ENCODE data around the gene SHC4.

Gene SHC4

DNA sequence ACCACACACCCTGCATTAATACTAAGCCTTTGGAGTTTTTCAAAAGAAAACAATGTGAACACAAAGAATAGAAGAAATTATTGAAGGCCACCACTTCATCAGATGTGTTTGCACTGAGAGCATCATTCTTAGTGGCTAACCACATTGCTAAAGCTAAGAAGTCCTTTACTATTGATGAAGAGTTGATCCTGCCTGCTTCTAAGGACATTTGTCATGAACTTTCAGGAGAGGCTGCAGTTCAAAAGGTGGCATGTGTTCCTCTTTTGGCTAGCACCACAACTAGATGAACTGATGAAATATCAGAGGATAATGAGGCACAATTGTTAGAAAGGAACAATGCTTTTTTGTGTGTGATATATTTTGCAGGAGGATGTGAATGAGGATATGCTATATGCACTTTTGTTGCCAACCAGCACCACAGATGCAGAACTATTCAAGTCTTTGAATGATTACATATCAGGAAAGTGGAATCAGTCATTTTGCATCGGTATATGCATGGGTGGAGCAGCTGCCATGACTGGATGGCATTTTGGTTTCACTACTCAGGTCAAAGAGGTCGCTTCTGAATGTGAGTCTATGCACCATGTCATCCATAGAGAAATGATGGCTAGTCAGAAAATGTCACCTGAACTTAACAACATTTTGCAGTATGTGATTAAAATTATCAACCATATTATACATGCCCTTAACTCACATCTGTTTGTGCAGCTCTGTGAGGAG lies 88.3 kb downstream of the SHC4 start:
- CTCF ChIA-PET: interaction anchor here (0.8 to 1.2 kb wide), 2 partner anchors 13 to 16 kb away, joined by 3 to 5 read pairs; no protein-coding TSS in a partner anchor
- peaks cover 16% of the 10 kb centered on the region for H3K36me3 Mint-ChIP-seq
- H3K4me1 Mint-ChIP-seq: peaks cover 30% of the 10 kb centered on the region
- no peak for DNase-seq
- no peak overlapping the region for H3K27ac Mint-ChIP-seq
- no peaks in the 10 kb centered on the region for H3K9me3 Mint-ChIP-seq
- H3K4me3 Mint-ChIP-seq: no peak overlapping the region
- H3K27me3 Mint-ChIP-seq: peaks cover 9% of the 10 kb centered on the region

DNA sequence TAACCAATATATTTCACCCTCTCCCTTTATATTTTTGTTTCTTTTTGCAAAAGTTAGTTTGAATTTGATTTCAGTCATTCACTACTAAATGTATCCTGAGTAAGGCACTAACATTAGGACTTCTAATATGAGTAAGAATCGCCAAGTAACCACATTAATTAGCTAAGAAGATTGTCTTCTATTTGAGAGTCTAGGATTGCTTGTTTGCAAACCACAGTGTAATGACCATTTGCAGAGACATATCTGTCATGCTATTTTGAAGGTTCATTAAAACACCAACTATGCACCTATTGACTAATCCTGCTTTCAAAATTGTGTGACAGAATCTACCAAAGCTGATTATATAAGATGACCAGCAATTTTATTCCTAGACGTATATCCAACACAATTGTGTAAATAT lies 91.1 kb downstream of the SHC4 start:
- no peaks in the 10 kb centered on the region for H3K36me3 Mint-ChIP-seq
- CTCF ChIA-PET: interaction anchor here (1.4 kb wide), 1 partner anchor 549 kb away, joined by 3 read pairs; no protein-coding TSS in a partner anchor
- H3K27me3 Mint-ChIP-seq: peaks cover 9% of the 10 kb centered on the region

DNA sequence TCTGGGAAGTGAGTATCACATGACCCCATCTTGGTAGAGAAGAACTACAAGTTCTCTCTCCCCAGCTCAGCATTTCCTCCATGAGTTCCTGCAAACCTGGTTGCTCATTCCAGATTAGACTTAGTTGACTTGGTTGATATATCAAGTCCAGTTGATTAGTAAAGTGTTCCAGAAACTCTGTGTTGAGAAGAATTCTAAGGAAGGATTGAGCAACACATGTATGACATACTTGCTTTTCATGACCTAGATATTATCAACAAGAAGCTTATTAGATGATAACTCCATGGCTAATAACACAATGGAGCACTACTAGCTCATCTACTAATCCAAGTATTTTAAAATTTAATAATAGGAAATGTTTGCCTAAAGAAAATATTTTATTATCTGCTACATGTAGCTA lies 92.2 kb downstream of the SHC4 start:
- Mint-ChIP-seq H3K9me3 (no peaks in the 10 kb centered on the region), H3K27me3 (peaks cover 9% of the 10 kb centered on the region), H3K4me3 (no peak overlapping the region), H3K4me1 (no peaks in the 10 kb centered on the region), H3K36me3 (no peaks in the 10 kb centered on the region), H3K27ac (no peak overlapping the region)
- no peak for DNase-seq
- CTCF ChIA-PET: interaction anchor here (1.2 kb wide), 1 partner anchor 10 kb away, joined by 3 read pairs; no protein-coding TSS in a partner anchor

More for the DNA sequence above, 91.1 kb downstream of the SHC4 start:
- no peaks in the 10 kb centered on the region for H3K9me3 Mint-ChIP-seq
- H3K4me3 Mint-ChIP-seq: no peak overlapping the region
- H3K27ac Mint-ChIP-seq: no peak overlapping the region
- no peak for DNase-seq
- peaks cover 6% of the 10 kb centered on the region for H3K4me1 Mint-ChIP-seq

DNA sequence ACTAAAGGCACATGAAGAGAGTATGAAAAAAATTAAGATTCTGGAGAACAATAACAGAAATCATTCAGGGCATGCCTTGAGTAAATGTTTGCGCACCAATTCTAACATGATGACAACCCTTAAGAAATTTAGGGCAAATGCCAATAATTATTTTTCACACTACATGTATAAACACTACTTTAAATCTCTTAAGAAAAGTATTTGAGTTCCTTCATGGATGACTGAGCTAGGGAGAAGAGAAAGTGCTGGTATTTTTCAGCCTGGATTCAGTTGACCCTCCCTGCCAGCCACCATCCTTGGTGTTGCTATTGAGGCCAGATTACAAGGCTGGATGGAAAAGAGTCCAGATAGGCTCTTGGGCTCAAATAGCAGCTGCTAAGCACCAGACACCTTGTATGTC lies 93.8 kb downstream of the SHC4 start:
- H3K9me3 Mint-ChIP-seq: no peaks in the 10 kb centered on the region

DNA sequence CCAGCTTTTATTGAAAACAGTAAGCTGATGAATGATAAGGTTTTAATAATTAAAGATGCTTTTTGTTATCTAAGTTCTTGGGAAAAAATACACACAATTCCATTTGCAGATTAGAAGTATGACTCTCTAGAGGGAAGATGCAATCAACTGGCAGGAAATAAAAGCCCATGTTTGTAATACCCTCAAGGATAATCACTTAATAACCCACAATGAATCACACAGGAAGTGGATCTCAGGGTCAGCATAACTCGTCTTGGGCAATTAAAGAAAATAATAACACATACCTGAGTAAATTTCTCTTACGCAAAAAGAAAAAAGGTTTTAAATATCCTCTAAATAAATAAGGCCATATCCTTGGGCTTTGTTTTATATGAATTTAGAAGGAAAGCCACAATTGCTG lies 95.2 kb downstream of the SHC4 start:
- Mint-ChIP-seq H3K36me3 (no peaks in the 10 kb centered on the region), H3K9me3 (no peaks in the 10 kb centered on the region), H3K4me3 (no peak overlapping the region), H3K4me1 (no peaks in the 10 kb centered on the region), H3K27me3 (peaks cover 7% of the 10 kb centered on the region), H3K27ac (no peak overlapping the region)
- CTCF ChIA-PET: interaction anchor here (1.4 to 5.0 kb wide), 2 partner anchors 96 to 107 kb away, joined by 5 to 30 read pairs; partner anchors contain the start of gene SHC4
- DNase-seq: no peak

More for the DNA sequence above, 93.8 kb downstream of the SHC4 start:
- H3K4me1 Mint-ChIP-seq: no peaks in the 10 kb centered on the region
- H3K27me3 Mint-ChIP-seq: peaks cover 12% of the 10 kb centered on the region
- H3K27ac Mint-ChIP-seq: no peak overlapping the region
- H3K36me3 Mint-ChIP-seq: no peaks in the 10 kb centered on the region
- no peak for DNase-seq
- H3K4me3 Mint-ChIP-seq: no peak overlapping the region
- CTCF ChIA-PET: interaction anchor here (0.9 kb wide), 1 partner anchor 96 kb away, joined by 3 read pairs; no protein-coding TSS in a partner anchor

DNA sequence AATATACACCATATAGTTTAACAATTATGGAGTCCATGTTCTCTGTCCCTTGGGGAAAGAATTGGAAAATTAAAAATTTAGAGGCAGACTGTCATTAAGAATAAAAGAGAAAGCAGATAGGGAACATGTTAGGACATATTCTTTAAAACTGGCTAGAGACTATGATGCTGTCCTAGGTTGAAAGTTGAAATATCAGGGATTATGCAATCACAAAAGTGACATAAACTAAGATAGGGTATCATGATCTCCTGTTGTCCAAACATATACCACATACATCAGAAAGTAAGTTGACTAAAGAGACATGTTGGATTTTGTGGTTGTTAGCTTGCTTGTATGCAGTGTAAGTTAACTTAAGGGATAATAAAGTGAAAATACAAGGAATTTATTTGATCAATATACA lies 95.7 kb downstream of the SHC4 start:
- CTCF ChIA-PET: interaction anchor here (1.4 to 5.0 kb wide), 2 partner anchors 97 to 108 kb away, joined by 5 to 30 read pairs; partner anchors contain the start of gene SHC4
- Mint-ChIP-seq H3K4me3 (no peak overlapping the region), H3K27ac (no peak overlapping the region), H3K36me3 (no peaks in the 10 kb centered on the region), H3K9me3 (no peaks in the 10 kb centered on the region), H3K4me1 (no peaks in the 10 kb centered on the region), H3K27me3 (peaks cover 7% of the 10 kb centered on the region)
- no peak for DNase-seq

DNA sequence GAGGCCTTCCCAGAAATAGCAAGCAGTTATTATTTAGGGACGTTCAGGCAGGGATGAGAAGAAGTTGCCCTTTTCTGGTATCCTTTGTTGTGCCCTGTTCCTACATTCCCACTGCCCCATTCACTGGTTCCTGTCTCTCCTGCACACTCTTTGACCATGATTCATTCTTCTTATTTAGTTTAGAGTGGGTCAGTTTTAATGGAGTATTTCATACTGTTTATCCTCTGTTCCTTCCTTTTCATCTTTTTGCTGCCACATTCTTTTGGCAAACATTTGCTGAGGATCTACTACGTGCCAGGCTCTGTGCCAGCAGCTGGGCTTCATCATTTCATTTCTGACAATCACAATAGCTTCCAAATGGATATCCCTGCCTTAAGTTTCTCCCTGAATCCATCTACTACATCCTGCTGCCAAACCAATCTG lies 97.6 kb downstream of the SHC4 start:
- CTCF ChIA-PET: interaction anchor here (1.1 to 5.0 kb wide), 5 partner anchors 12 to 369 kb away, joined by 3 to 30 read pairs (median 3); partner anchors contain the start of genes EID1 and SHC4
- Mint-ChIP-seq H3K4me1 (peaks cover 4% of the 10 kb centered on the region), H3K36me3 (no peaks in the 10 kb centered on the region), H3K27me3 (peaks cover 5% of the 10 kb centered on the region), H3K27ac (no peak overlapping the region), H3K9me3 (no peaks in the 10 kb centered on the region), H3K4me3 (no peak overlapping the region)
- no peak for DNase-seq

DNA sequence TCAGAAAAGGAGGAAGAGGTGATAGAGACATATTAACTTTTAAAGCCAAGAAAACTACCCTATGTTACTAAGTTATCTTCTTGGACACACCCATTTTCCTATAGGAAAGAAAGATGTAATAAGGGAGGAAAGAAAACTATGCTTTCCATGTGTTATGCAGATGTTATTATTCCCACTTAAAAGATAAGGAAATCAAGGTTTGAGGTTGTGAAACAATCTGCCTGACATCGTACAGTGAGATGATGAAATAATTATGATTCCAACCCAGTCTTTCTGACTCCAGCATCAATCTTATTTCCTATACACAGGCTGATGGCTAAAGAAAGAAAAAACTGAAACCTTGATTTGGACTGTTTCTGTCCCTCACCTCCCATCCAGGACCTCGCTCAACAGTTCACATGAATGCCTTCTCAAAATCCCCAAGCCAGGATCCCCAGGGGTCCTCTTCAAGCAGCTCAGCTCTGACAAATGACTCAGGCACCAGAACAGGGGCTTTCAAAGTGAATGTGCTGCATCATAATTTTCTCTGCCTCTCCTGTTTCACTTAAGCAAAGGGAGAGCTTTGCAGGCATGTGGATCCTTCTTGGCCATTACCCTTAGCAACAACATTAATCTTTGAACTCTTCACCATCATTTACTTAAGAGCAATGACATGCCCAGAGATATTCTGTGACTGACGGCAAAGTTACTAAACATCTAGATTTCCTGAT lies 98.2 kb downstream of the SHC4 start:
- Mint-ChIP-seq H3K36me3 (no peaks in the 10 kb centered on the region), H3K27ac (no peak overlapping the region), H3K4me3 (no peak overlapping the region), H3K4me1 (peaks cover 4% of the 10 kb centered on the region), H3K9me3 (no peaks in the 10 kb centered on the region), H3K27me3 (peaks cover 7% of the 10 kb centered on the region)
- DNase-seq: no peak
- CTCF ChIA-PET: interaction anchor here (1.1 to 5.0 kb wide), 5 partner anchors 12 to 370 kb away, joined by 3 to 30 read pairs (median 3); partner anchors contain the start of genes EID1 and SHC4

DNA sequence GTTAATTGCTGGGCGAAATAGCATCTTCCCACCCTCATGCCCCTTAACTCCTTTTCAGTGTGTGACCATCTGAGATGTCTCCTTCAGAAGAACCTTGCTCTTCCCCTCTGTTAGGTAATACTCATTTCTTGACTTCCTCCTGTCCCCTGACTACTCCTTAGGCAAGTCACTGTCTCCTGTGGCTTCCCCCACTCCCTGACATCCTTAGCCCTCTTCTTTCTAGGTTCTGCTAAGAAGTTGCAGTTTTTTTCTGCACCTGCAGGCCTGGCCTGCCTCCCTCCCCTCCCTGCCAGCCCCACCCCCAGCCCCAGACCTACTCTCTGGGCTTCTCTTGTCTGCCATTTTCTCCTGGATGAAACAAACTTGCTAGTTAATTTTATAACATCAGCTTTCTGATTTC lies 101.0 kb downstream of the SHC4 start:
- Mint-ChIP-seq H3K27me3 (peaks cover 7% of the 10 kb centered on the region), H3K36me3 (no peaks in the 10 kb centered on the region), H3K27ac (no peak overlapping the region), H3K9me3 (no peaks in the 10 kb centered on the region), H3K4me1 (peaks cover 4% of the 10 kb centered on the region), H3K4me3 (no peak overlapping the region)
- no peak for DNase-seq
- CTCF ChIA-PET: interaction anchor here (0.7 to 5.8 kb wide), 11 partner anchors 12 to 1930 kb away, joined by 3 to 112 read pairs (median 10); partner anchors contain the start of genes FGF7 and SHC4

DNA sequence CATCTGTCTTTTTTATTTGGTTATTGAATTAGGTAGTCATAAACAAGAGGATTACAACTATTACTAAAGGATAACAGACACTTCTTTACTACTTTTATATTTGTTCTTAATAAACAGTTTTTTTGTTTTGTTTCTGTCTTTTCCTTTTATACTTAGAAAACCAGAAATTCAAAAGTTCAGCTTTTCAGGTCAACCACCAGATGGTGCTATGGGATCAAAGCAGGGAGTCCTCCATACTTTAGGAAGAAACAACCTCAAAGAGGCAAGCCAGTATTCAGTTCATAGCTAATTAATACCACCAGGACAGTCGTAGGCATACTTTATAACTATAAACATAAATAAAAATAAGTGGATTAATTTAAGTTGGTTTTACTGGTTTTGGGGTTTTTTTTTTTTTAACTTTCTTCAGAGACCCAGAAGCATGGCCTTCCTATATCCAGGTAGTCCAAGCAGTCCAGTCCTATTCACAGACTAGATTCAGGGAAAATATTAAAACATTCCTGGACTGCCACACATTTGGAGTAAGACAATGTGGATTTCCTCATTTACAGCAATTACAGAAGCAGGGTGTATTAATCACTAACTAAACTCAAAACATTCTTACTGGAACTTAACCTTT lies 101.8 kb downstream of the SHC4 start:
- CTCF ChIA-PET: interaction anchor here (0.6 to 5.8 kb wide), 24 partner anchors 10 to 1931 kb away, joined by 3 to 112 read pairs (median 4); partner anchors contain the start of genes FGF7 and SHC4
- Mint-ChIP-seq H3K27me3 (peaks cover 7% of the 10 kb centered on the region), H3K4me1 (peaks cover 4% of the 10 kb centered on the region), H3K4me3 (no peak overlapping the region), H3K27ac (no peak overlapping the region), H3K36me3 (no peaks in the 10 kb centered on the region), H3K9me3 (no peaks in the 10 kb centered on the region)
- peak; percentile 57 for DNase-seq

DNA sequence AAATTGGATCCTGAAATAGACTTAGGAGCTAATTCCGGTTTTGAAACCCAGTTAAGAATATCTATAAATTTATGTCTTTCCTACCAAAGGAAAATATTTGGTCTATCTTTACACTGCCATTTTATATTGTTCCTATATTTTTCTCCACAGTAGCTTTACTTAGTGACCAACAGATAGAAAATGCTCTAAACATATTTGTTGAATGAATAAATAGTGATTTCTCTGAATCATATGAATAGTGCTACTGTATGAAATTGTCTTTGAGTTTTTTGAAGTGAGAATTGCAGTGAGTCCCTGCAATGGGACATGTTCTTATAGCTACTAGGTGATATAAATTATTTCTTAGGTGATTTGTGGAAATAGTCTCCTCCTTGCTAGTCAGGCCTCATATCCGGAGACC lies 104.3 kb downstream of the SHC4 start:
- Mint-ChIP-seq H3K9me3 (no peaks in the 10 kb centered on the region), H3K27ac (no peak overlapping the region), H3K27me3 (peaks cover 9% of the 10 kb centered on the region), H3K4me3 (no peak overlapping the region), H3K4me1 (peaks cover 4% of the 10 kb centered on the region), H3K36me3 (no peaks in the 10 kb centered on the region)
- no peak for DNase-seq
- CTCF ChIA-PET: interaction anchor here (0.9 to 5.8 kb wide), 4 partner anchors 15 to 286 kb away, joined by 3 to 112 read pairs (median 48); partner anchors contain the start of gene SHC4

DNA sequence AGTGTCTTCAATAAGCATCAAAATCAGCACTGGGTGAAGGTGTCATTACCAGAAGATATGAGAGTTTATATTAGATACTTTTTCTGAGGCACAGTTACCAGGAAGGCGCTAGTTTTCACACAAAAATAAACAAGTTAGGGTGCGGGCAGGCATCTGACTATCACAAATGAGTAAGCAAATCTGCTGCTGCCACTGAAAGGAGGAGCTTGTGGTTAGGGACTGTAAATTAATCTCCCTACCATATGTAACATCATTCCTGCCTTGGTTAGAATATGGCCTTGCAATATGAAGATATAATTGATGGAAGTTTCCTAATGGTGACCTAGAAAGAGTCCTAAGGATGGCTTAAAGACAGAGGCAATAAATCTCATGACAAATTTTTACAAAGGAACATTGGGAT lies 105.3 kb downstream of the SHC4 start:
- no peak for DNase-seq
- no peak overlapping the region for H3K27ac Mint-ChIP-seq
- no peaks in the 10 kb centered on the region for H3K9me3 Mint-ChIP-seq
- no peak overlapping the region for H3K4me3 Mint-ChIP-seq
- CTCF ChIA-PET: interaction anchor here (0.8 to 5.8 kb wide), 5 partner anchors 47 to 501 kb away, joined by 3 to 112 read pairs (median 45); partner anchors contain the start of genes CEP152 and SHC4
- peaks cover 13% of the 10 kb centered on the region for H3K27me3 Mint-ChIP-seq
- no peaks in the 10 kb centered on the region for H3K36me3 Mint-ChIP-seq
- peaks cover 4% of the 10 kb centered on the region for H3K4me1 Mint-ChIP-seq

DNA sequence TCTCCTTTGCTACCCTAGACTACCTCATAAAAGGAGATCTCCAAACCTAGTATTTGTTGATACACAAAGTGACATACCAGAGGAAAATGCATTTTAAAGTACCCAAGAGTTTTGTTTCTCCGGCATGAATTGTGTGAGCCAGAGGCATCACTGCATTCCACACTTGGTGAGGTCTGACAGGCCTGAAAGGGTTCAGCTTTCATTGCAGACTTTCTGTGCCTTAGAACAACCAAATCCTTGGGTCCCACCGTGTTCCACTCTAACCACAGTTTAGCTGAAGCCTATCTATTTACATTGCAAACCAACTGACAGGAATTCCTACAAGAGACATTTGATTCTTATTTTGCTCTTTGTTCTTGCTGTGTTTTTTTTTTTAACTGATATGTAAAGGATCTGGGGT lies 106.8 kb downstream of the SHC4 start:
- no peaks in the 10 kb centered on the region for H3K4me1 Mint-ChIP-seq
- CTCF ChIA-PET: interaction anchor here (0.6 to 1.4 kb wide), 2 partner anchors 111 to 499 kb away, joined by 3 read pairs; no protein-coding TSS in a partner anchor
- H3K9me3 Mint-ChIP-seq: no peaks in the 10 kb centered on the region
- no peak overlapping the region for H3K4me3 Mint-ChIP-seq
- H3K36me3 Mint-ChIP-seq: no peaks in the 10 kb centered on the region
- no peak overlapping the region for H3K27ac Mint-ChIP-seq
- DNase-seq: no peak
- peaks cover 13% of the 10 kb centered on the region for H3K27me3 Mint-ChIP-seq

Data from activated naive CD4-positive, alpha-beta T cell treated with anti-CD3 and anti-CD28 coated beads, Interleukin-2, amount 10 ng/mL, durations not matched to agents 7 days and 5 days (primary cell).